ENCODE data around the gene TAF6L.
A peak's percentile ranks its signal among the peaks of the same experiment; 100 is the strongest.

DNA sequence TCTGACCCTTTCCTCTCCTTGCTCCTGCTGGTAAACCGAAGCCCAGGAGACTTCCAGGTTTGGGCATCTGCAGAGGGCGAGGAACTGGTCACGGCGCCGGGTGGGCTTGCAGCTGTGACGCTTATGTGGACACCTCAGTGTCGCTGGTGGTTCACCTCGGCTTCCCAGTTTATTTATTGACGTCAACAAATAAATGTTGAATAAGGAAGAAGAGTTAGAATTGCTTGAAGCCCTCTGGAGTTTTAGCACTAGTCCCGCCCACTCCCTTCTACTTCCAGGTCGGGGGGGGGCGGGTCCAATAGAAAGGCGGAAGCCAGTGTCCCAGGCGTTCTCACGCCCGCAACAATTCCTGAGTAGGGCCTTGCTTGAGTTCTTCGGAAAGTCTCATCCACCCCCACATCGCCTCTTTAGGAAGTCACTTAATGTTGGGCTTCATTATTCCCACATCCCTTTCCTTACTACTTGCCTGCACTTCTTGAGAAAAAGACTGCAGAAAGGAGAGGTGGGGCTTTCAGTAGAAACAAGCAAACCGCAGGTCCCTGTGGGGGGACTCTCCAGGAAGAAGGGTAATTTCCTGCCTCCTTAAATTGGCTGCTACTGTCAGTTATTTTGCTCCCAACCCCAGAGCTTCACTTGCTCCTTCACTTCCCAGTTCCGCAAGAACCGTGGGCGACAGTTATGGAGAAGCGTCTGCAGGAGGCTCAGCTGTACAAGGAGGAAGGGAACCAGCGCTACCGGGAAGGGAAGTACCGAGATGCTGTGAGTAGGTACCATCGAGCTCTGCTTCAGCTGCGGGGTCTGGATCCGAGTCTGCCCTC is 42.8 kb upstream of the TAF6L start, which contains the start of gene TTC9C:
- TF ChIP-seq, protein P1, sequence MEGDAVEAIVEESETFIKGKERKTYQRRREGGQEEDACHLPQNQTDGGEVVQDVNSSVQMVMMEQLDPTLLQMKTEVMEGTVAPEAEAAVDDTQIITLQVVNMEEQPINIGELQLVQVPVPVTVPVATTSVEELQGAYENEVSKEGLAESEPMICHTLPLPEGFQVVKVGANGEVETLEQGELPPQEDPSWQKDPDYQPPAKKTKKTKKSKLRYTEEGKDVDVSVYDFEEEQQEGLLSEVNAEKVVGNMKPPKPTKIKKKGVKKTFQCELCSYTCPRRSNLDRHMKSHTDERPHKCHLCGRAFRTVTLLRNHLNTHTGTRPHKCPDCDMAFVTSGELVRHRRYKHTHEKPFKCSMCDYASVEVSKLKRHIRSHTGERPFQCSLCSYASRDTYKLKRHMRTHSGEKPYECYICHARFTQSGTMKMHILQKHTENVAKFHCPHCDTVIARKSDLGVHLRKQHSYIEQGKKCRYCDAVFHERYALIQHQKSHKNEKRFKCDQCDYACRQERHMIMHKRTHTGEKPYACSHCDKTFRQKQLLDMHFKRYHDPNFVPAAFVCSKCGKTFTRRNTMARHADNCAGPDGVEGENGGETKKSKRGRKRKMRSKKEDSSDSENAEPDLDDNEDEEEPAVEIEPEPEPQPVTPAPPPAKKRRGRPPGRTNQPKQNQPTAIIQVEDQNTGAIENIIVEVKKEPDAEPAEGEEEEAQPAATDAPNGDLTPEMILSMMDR (IDR thresholded peaks at IDR 0.05; ENCODE audit: poor library complexity, severe bottlenecking), result no peak
- TF ChIP-seq EZH2 (IDR thresholded peaks at IDR 0.05; ENCODE audit: borderline replicate concordance, insufficient read depth, low read length, poor library complexity, severe bottlenecking) (no peak), RAD21 (conservative IDR thresholded peaks at IDR 0.05) (peak; percentile 28), POLR2AphosphoS5 (IDR thresholded peaks at IDR 0.05) (peak; percentile 70), MXI1 (conservative IDR thresholded peaks at IDR 0.05; ENCODE audit: poor library complexity, severe bottlenecking) (peak; percentile 87)
- TF ChIP-seq, protein P2, sequence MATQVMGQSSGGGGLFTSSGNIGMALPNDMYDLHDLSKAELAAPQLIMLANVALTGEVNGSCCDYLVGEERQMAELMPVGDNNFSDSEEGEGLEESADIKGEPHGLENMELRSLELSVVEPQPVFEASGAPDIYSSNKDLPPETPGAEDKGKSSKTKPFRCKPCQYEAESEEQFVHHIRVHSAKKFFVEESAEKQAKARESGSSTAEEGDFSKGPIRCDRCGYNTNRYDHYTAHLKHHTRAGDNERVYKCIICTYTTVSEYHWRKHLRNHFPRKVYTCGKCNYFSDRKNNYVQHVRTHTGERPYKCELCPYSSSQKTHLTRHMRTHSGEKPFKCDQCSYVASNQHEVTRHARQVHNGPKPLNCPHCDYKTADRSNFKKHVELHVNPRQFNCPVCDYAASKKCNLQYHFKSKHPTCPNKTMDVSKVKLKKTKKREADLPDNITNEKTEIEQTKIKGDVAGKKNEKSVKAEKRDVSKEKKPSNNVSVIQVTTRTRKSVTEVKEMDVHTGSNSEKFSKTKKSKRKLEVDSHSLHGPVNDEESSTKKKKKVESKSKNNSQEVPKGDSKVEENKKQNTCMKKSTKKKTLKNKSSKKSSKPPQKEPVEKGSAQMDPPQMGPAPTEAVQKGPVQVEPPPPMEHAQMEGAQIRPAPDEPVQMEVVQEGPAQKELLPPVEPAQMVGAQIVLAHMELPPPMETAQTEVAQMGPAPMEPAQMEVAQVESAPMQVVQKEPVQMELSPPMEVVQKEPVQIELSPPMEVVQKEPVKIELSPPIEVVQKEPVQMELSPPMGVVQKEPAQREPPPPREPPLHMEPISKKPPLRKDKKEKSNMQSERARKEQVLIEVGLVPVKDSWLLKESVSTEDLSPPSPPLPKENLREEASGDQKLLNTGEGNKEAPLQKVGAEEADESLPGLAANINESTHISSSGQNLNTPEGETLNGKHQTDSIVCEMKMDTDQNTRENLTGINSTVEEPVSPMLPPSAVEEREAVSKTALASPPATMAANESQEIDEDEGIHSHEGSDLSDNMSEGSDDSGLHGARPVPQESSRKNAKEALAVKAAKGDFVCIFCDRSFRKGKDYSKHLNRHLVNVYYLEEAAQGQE (IDR thresholded peaks at IDR 0.05; ENCODE audit: borderline replicate concordance), result peak; percentile 25

All from neural cell (in vitro differentiated cells).